Forelimb muscle (tissue), 1 donor: ENCODE measurements around the gene B3GNT3. TPM values are rescaled to one million over a fixed set of nuclear protein-coding genes. Genes with fewer than 3 reads are reported as not detected.

Source experiments
- DNase-seq: peaks from one replicate; pipeline ENCODE4 v3.0.0-alpha.2; 2013; ENCODE audit warnings: low read depth
- polyA plus RNA-seq: library from polyadenylated mRNA; unstranded; fragments of 120-200 nt; gene quantifications from one replicate; pipeline ENCODE4 v1.2.1, GENCODE V29; 2013; ENCODE audit not compliant: insufficient read length

Gene B3GNT3
- polyA plus RNA-seq, 1 donor = not detected

DNA sequence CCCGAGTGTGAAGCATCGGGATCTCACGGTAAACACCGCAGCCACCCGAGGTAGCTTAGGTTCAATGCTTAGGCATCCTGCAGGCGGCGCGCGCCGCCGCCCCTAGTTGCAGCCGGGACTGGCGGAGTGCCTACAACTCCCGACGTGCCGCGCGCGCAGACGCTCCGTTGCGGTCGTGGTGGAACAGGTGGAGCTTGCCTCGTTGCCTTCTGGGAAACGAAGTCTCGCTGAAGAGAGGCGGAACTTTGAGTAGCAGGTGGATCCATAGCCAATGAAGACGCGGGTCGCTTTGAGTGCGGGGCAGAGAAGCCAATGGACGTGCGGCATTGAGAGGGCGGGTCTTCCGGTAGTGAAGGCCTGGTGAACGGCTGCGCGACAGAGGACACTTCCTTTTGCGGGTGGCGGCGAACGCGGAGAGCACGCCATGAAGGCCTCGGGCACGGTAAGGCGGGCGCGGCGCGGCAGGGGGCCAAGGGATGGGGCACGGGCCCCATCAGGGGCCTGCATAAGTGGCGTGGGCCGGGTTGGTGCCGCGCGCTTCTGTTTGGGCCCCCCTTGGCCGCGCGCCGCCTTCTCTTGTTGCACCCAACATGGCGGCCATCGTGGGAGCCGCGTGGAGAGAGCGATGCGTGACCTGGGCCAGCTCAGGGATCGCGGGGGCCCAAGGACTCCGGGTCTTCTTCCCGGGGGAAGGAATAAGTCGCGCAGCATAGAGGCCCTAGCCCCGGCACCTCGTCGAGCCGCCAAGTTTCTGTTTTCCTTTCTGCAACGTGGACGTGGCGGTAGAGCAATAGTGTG lies 64.8 kb downstream of the B3GNT3 start, which contains the start of gene RPL18A:
Gene RPL18A (plus strand): TSS at position 378 of the 798 bp plus-strand sequence. CDS start 47 bp downstream, at position 425.
- DNase-seq = peak; percentile 99

- no peak for DNase-seq
These were observed 65.5 kb downstream of the B3GNT3 start for GRCh38 chr19:17860331-17860992.

- no peak for DNase-seq
These were observed 66.0 kb downstream of the B3GNT3 start for GRCh38 chr19:17860993-17861360.

DNA sequence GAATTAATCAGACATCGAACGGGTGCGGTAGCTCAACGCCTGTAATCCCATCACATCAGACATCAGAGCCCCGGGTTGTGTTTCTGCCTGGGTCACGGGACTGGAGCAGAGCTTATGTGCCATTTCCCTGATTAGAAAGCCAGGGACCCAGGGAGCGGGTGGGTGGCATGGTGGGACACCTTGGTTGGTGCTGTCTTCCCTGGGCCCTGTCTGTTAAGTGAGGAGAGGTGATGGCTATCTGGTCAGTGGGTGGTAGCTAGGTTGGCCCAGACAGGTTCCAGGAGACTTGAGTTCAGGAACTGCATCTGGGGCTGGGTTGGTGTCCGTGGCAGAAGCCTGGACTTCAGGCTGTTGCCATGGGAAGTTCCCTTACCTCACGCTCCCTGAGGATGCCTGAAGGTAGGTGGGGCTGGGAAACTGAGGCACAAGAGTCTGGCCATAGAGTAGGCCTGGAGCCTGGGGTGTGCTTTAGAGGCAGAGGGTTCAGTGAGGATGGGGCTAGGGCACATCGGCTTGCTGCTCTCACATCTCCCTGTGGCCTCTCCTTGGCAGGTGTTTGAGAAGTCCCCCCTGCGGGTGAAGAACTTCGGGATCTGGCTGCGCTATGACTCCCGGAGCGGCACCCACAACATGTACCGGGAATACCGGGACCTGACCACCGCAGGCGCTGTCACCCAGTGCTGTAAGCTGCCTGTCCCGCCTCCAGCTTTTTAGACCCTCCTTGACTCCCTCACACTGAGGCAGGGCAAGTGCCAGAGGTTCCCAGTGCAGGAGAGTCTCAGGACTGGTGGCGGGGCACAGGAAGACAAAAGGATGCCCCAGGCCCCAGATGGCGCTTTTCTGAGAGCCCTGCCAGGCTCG lies 66.8 kb downstream of the B3GNT3 start:
- DNase-seq = no peak

GRCh38 chr19:17862711-17863519 lies 68.0 kb downstream of the B3GNT3 start:
- DNase-seq = no peak

Other genes with a start within 250 kb of the B3GNT3 start
- gene COLGALT1, start 239.5 kb upstream of the B3GNT3 start, polyA plus RNA-seq = 67.4 TPM
- 0.10 TPM for gene UNC13A, start 106.8 kb upstream of the B3GNT3 start, polyA plus RNA-seq
- gene MAP1S, start 75.7 kb upstream of the B3GNT3 start, polyA plus RNA-seq = 28.4 TPM
- 0.83 TPM for gene FCHO1, start 43.7 kb upstream of the B3GNT3 start, polyA plus RNA-seq
- not detected for gene INSL3, start 26.4 kb downstream of the B3GNT3 start, polyA plus RNA-seq
- gene JAK3, start 52.8 kb downstream of the B3GNT3 start, polyA plus RNA-seq = 1.9 TPM
- 2,721 TPM for gene RPL18A, start 64.8 kb downstream of the B3GNT3 start, polyA plus RNA-seq
- not detected for gene SLC5A5, start 76.8 kb downstream of the B3GNT3 start, polyA plus RNA-seq
- gene CCDC124, start 137.9 kb downstream of the B3GNT3 start, polyA plus RNA-seq = 54.8 TPM
- 0.97 TPM for gene KCNN1, start 172.0 kb downstream of the B3GNT3 start, polyA plus RNA-seq
- 4.8 TPM for gene ARRDC2, start 213.0 kb downstream of the B3GNT3 start, polyA plus RNA-seq